Fibroblast of villous mesenchyme (primary cell): ENCODE data around the gene FKBP15. TPM values are rescaled to one million over a fixed set of nuclear protein-coding genes. Genes with fewer than 3 reads are reported as not detected.
"Not testable (repeated sequence)": the region's sequence is repeated elsewhere in the genome, so short reads cannot be mapped to it uniquely, and the experiment has no call there.

Experiments
- DNase-seq: peaks from one replicate; pipeline ENCODE4 v3.0.0-alpha.2; 2010; ENCODE audit warnings: low read depth
- H3K4me3 ChIP-seq: 2 replicates; pipeline ENCODE4 v1.5.1; 2011; ENCODE audit warnings: low read depth, mild to moderate bottlenecking, low read length
- CTCF ChIP-seq: IDR thresholded peaks from 2 replicates; pipeline ENCODE4 v1.5.1; 2012; ENCODE audit warnings: low read depth, mild to moderate bottlenecking, low read length; ENCODE audit not compliant: insufficient read depth
- total RNA-seq: library from RNA; depleted of rRNA; stranded (reverse); fragments of >200 nt; gene quantifications from 2 replicates; pipeline ENCODE4 v1.2.3, GENCODE V29; 2012

FKBP15 gene
- total RNA-seq, 1 donor, result 25.9 TPM

GRCh38 chr9:113148372-113148705 is 72.7 kb downstream of the FKBP15 start:
- no peak for TF ChIP-seq CTCF
- H3K4me3 ChIP-seq, result no peak overlapping the region
- DNase-seq, result no peak

GRCh38 chr9:113143432-113144227 is 77.4 kb downstream of the FKBP15 start:
- TF ChIP-seq CTCF, result no peak
- DNase-seq, result no peak
- no peak overlapping the region for H3K4me3 ChIP-seq

- not testable (repeated sequence) for DNase-seq, H3K4me3 ChIP-seq
Measured at GRCh38 chr9:113140896-113141295, 80.2 kb downstream of the FKBP15 start.

- DNase-seq, result no peak
- H3K4me3 ChIP-seq, result no peak overlapping the region
- TF ChIP-seq CTCF, result no peak
Measured at GRCh38 chr9:113139953-113140352, 81.1 kb downstream of the FKBP15 start.

- TF ChIP-seq CTCF, result no peak
- H3K4me3 ChIP-seq, result no peak overlapping the region
- no peak for DNase-seq
Measured at GRCh38 chr9:113139225-113139829, 81.8 kb downstream of the FKBP15 start.

GRCh38 chr9:113138760-113139159 is 82.3 kb downstream of the FKBP15 start:
- no peak overlapping the region for H3K4me3 ChIP-seq
- TF ChIP-seq CTCF, result no peak
- no peak for DNase-seq

GRCh38 chr9:113137196-113138168 is 83.6 kb downstream of the FKBP15 start:
- H3K4me3 ChIP-seq, result no peak overlapping the region
- TF ChIP-seq CTCF, result no peak
- DNase-seq, result no peak
